ENCODE results near the gene YBX1.

- no peak for TF ChIP-seq POLR2A (IDR thresholded peaks at IDR 0.05)
- no peak for TF ChIP-seq CTCF (IDR thresholded peaks at IDR 0.05 in 4 of 5, conservative IDR thresholded peaks at IDR 0.05 in 1 of 5)
Observed at GRCh38 chr1:42734201-42735035, 52.2 kb downstream of the YBX1 start.
